HG03354 (cell line): ENCODE results near the gene PPFIBP2.

Experiments used
- ATAC-seq: cut with Tn5 transposase; IDR thresholded peaks from one replicate; pipeline ENCODE4 v1.9.1; 2021; ENCODE audit warnings: mild to moderate bottlenecking; ENCODE audit not compliant: unreplicated experiment, poor library complexity, severe bottlenecking

Gene PPFIBP2

GRCh38 chr11:7612661-7613393, 99.0 kb downstream of the PPFIBP2 start:
- no peak for ATAC-seq

DNA sequence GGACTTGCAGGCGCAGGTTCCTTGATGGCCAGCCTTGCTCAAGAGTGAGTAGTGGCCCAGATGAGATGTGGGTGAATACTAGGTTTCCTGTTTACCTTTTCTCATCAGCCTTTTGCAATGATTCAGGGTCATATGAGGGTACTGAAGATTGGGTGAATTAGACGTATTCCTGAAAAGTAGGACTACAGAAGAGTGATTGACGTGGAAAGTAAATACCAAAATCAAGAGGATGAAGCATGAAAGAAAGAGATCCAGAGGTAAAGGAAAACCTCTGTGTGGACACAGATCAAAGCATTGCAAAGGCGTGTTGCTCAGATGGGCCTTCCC, 99.6 kb downstream of the PPFIBP2 start:
- ATAC-seq, result no peak

DNA sequence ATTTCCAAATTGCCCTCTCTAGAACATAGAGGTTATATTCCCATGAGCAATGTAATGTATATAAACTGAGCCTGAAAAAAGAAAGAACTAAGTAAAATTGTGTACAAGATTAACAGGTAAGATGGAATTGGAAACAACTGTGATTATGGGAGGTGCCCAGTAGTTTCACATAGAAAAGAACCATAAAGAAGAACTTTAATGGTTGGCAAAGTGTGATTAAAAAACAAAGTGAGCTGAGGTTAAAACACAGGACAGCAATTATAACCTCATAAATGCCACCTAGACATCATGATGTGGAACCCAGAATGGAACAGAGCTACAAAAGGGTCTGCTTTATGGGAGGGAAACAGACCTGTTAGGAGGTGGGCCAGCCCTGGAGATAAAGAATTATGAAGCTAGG, 100.9 kb downstream of the PPFIBP2 start:
- ATAC-seq, result no peak

DNA sequence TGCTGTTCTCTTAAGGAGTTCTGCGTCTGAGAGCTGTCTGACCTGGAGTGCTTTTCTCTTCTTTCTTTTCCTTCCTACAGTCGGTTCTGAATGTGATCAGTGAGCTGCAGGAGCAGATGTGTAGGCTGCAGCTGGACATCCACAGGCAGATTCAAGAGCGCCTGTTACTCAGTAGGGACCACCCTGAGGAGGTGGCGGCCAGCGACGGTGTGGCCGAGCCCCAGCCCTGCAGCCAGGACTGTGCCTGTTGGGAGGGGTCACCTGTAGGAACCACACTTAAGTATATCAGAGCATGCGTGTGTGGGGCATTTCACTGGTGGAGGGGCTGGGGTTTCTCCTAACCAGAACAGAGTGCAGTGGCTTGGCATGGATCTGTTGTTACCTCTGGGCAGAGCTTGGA, 103.2 kb downstream of the PPFIBP2 start:
- no peak for ATAC-seq

- no peak for ATAC-seq
Measured at GRCh38 chr11:7619322-7619721, 105.5 kb downstream of the PPFIBP2 start.

DNA sequence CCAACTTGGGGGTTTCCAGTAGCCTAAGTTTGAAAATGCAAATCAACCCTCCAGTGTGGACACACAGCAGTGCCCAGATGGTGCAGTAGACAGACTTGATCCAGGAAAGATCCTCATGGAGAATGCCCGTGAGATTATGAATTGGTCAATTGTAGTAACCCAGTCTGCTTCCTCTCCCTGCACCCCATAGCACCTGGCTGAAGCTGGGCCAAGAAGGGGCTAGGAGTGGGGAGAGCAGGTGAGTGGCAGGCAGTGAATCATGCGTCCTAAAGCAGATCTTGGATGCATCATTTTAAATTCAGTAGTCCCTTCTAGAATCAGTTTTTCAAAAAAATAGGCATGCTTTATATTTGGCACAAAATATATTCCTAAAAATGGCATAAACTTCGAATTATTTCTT, 107.3 kb downstream of the PPFIBP2 start:
- ATAC-seq, result no peak

DNA sequence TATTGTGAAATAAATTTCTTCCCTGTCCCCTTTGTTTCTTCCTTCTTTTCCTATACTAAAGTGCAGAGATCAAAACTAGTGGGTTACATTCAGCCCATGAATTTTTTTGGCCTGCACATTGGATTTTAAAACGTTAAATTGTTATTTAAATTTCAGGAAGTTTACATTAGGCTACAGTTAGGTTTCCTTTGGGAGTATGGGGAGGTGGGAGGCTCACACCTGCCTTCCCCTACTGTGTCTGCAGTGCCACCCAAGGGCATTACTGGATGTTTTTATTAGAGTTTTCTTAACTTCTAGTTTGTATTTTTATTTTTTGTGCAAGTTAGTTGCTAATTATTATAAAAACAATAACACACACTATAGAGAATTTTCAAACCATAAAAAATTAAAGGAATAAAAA, 107.8 kb downstream of the PPFIBP2 start:
- no peak for ATAC-seq

DNA sequence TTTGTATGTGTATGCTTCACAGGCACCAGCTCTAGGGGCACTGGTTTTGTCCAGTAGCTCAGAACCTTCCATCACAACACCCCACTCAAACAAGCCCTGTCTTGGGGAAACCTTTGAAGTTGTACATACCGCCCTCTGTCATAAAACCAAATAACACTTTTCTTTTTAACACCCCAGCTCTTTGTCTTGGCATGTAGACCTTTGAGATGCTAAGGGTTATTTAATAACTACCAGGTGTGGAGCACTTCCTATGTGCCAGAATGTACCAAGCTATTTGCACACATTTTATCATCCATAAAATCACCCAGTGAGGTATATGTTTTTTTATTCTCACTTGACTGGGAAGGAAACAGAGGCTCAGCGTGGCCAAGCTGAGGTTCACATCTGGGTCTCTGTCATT, 108.9 kb downstream of the PPFIBP2 start:
- no peak for ATAC-seq

- no peak for ATAC-seq
Measured at GRCh38 chr11:7628660-7629059, 114.9 kb downstream of the PPFIBP2 start.

GRCh38 chr11:7630002-7630401, 116.2 kb downstream of the PPFIBP2 start:
- ATAC-seq, result no peak

DNA sequence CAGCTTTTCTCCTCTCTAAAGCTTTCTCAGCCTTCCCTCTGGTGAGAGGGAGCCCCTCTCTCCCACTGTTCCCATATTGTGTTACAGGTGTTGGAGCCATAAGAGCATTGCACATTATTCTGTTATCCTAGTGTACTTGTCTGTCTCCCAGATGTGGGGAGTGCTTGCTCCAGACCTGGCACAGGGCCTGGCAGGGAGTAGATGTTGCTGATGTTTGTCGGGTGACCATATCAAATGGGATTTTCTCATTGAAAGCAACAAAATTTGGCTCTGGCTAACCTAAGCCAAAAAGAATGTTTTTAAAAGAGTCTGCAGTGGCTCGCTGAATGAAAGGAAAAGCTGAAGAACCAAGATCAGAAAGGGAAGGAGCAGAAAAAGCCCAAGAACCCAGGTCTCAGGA, 118.4 kb downstream of the PPFIBP2 start:
- no peak for ATAC-seq

GRCh38 chr11:7635137-7635536, 121.3 kb downstream of the PPFIBP2 start:
- ATAC-seq, result no peak

DNA sequence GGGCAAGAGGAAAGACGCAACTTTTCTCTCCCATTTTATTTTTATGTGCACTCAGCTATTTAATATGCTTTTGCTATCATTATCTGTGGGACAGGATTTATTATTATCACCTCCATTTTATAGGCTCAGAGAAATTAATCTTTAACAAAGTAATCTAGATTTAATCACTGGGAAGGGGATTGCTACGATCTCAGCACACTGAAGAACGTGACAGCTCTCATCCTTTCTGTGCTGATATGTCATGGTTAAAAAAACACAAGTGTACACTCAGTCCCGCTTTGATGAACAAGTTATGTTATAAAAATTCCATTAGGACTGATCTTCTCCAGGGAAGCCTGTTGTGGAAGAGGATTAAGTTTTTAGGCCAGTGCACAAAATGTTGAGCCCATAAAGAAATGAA, 121.9 kb downstream of the PPFIBP2 start:
- ATAC-seq, result no peak

- ATAC-seq, result no peak
Measured at GRCh38 chr11:7636350-7636749, 122.6 kb downstream of the PPFIBP2 start.

GRCh38 chr11:7637447-7638157, 123.8 kb downstream of the PPFIBP2 start:
- ATAC-seq, result no peak

GRCh38 chr11:7638710-7639642, 125.2 kb downstream of the PPFIBP2 start:
- ATAC-seq, result peak; percentile 79

DNA sequence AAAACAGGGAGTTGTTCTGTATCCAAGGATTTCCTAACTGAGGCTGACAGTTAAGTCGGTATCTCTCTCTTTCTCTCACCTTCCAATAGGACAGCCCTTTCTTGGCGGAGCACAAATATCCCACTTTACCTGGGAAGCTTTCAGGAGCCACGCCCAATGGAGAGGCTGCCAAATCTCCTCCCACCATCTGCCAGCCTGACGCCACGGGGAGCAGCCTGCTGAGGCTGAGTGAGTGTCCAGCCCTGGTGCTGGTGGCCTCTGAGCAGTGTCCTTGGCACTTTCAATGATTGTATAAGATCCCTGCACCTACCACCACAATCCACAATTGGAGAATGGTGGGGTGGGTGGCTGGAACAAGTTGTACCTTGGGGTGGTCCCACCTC, 125.8 kb downstream of the PPFIBP2 start:
- ATAC-seq, result no peak

- ATAC-seq, result no peak
Measured at GRCh38 chr11:7640816-7641215, 127.0 kb downstream of the PPFIBP2 start.

DNA sequence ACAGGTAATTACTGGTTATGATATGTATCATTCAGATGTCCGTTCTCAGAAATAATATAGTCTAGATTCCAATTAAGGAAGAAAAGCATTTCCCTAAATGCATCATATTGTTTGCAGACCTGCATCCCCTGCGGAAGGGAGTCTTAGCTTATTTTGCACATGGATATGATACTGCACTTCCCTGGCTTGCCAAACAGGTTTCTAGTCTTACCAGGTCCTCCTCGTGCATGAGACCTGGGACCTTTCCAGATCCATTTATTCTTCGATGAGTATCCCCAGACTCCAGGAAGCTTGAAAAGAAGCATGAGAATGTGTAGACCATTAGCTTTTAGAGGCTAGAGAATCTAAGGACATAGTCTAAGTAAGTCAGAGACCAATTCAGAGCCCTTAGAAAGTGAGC, 128.9 kb downstream of the PPFIBP2 start:
- no peak for ATAC-seq

- ATAC-seq, result no peak
Measured at GRCh38 chr11:7643314-7643713, 129.5 kb downstream of the PPFIBP2 start.

- no peak for ATAC-seq
Measured at GRCh38 chr11:7645206-7645605, 131.4 kb downstream of the PPFIBP2 start.
